IMR-90 (cell line): ENCODE data around the gene MED13. TPM values are rescaled to one million over a fixed set of nuclear protein-coding genes. Genes with fewer than 3 reads are reported as not detected.

Source experiments
- ATAC-seq: fragments of 200-7000 bp; cut with Tn5 transposase; 2 replicates; pipeline ENCODE4 v1.9.1; 2020; ENCODE audit warnings: low read depth, mild to moderate bottlenecking, moderate library complexity
- BruUV-seq: library from RNA; stranded (reverse); fragments of 400-500 nt; replicated peaks from 2 replicates; lab custom pipeline; 2021; lab: Mats Ljungman, UMichigan
- CTCF ChIA-PET: fragments of 300-600 bp; formaldehyde crosslinking; extraction: SDS; loops from one replicate; lab custom pipeline; 2021; ENCODE audit warnings: antibody characterized with exemption; lab: Yijun Ruan, JAX
- POLR2A ChIA-PET: fragments of 300-600 bp; sonication (Branson Sonifier 250); formaldehyde crosslinking; loops from one replicate; lab custom pipeline; 2022; ENCODE audit warnings: antibody characterized with exemption; ENCODE audit not compliant: unreplicated experiment; lab: Charles Lee
- DNase-seq: peaks from one replicate; pipeline ENCODE4 v3.0.0; 2013
- H2AFZ ChIP-seq: replicated peaks from 2 replicates; pipeline ENCODE3; 2013; ENCODE audit warnings: low read length, mild to moderate bottlenecking; ENCODE audit not compliant: poor library complexity
- H2AK5ac ChIP-seq: 2 replicates; pipeline ENCODE4 v1.6.1; 2013; ENCODE audit warnings: low read depth, low read length, inconsistent platforms
- H2AK9ac ChIP-seq: replicated peaks from 2 replicates; pipeline ENCODE3; 2013; ENCODE audit warnings: mild to moderate bottlenecking, low read depth, low read length, moderate library complexity; ENCODE audit not compliant: poor library complexity
- H2BK120ac ChIP-seq: 2 replicates; pipeline ENCODE4 v1.6.1; 2013; ENCODE audit warnings: low read depth, low read length, inconsistent platforms
- H2BK15ac ChIP-seq: 3 replicates; pipeline ENCODE4 v1.6.1; 2013; ENCODE audit warnings: low read depth, low read length, inconsistent platforms
- H2BK20ac ChIP-seq: 2 replicates; pipeline ENCODE4 v1.6.1; 2013; ENCODE audit warnings: low read depth, mild to moderate bottlenecking, inconsistent platforms, low read length, moderate library complexity
- H2BK5ac ChIP-seq: 2 replicates; pipeline ENCODE4 v1.6.1; 2013; ENCODE audit warnings: mild to moderate bottlenecking, low read depth, low read length, inconsistent platforms; ENCODE audit not compliant: poor library complexity, severe bottlenecking
- H3K14ac ChIP-seq: replicated peaks from 2 replicates; pipeline ENCODE4 v1.6.1; 2013; ENCODE audit warnings: low read depth, low read length, inconsistent platforms
- H3K18ac ChIP-seq: 2 replicates; pipeline ENCODE4 v1.6.1; 2013; ENCODE audit warnings: low read depth, low read length, control low read depth
- H3K23ac ChIP-seq: 2 replicates; pipeline ENCODE4 v1.6.1; 2013; ENCODE audit warnings: low read depth, low read length, inconsistent platforms
- H3K27ac ChIP-seq: 2 replicates; pipeline ENCODE4 v1.5.1; 2013; ENCODE audit warnings: mild to moderate bottlenecking, control low read depth, low read length; ENCODE audit not compliant: insufficient read depth
- H3K27me3 ChIP-seq: 2 replicates; pipeline ENCODE4 v1.6.1; 2013; ENCODE audit warnings: low read length; ENCODE audit not compliant: control insufficient read depth, insufficient read depth
- H3K36me3 ChIP-seq: 2 replicates; pipeline ENCODE4 v1.6.1; 2013; ENCODE audit warnings: low read length, mixed read lengths; ENCODE audit not compliant: control insufficient read depth, insufficient read depth
- H3K4ac ChIP-seq: 2 replicates; pipeline ENCODE4 v1.6.1; 2013; ENCODE audit warnings: low read depth, low read length, inconsistent platforms
- H3K4me1 ChIP-seq: 2 replicates; pipeline ENCODE4 v1.6.1; 2013; ENCODE audit warnings: low read length, mixed read lengths; ENCODE audit not compliant: control insufficient read depth, insufficient read depth
- H3K4me2 ChIP-seq: 2 replicates; pipeline ENCODE4 v1.6.1; 2013; ENCODE audit warnings: low read depth, mild to moderate bottlenecking, control low read depth, low read length, moderate library complexity
- H3K4me3 ChIP-seq: 2 replicates; pipeline ENCODE4 v1.5.1; 2013; ENCODE audit warnings: low read depth, mild to moderate bottlenecking, control low read depth, low read length, moderate library complexity; ENCODE audit not compliant: insufficient read depth
- H3K56ac ChIP-seq: 2 replicates; pipeline ENCODE4 v1.6.1; 2013; ENCODE audit warnings: low read length, inconsistent platforms; ENCODE audit not compliant: insufficient read depth; ENCODE audit errors: extremely low read depth
- H3K79me1 ChIP-seq, 2 experiments: 2 replicates each; pipeline ENCODE4 v1.6.1; 2013; ENCODE audit warnings: low read length in 2 of 2, inconsistent platforms in 1 of 2, low read depth in 1 of 2
- H3K9ac ChIP-seq: 2 replicates; pipeline ENCODE4 v1.6.1; 2013; ENCODE audit warnings: low read depth, low read length, control low read depth
- H3K9me1 ChIP-seq: 2 replicates; pipeline ENCODE4 v1.6.1; 2013; ENCODE audit warnings: low read length, inconsistent platforms; ENCODE audit not compliant: insufficient read depth
- H3K9me3 ChIP-seq: 2 replicates; pipeline ENCODE4 v1.6.1; 2013; ENCODE audit warnings: low read length; ENCODE audit not compliant: control insufficient read depth, insufficient read depth
- H4K20me1 ChIP-seq: 2 replicates; pipeline ENCODE4 v1.6.1; 2013; ENCODE audit warnings: low read length, inconsistent platforms; ENCODE audit not compliant: insufficient read depth
- H4K5ac ChIP-seq: 2 replicates; pipeline ENCODE4 v1.6.1; 2013; ENCODE audit warnings: mild to moderate bottlenecking, low read depth, low read length, control low read depth
- H4K8ac ChIP-seq, 2 experiments: 2 replicates each; pipeline ENCODE4 v1.6.1; 2013; ENCODE audit warnings: low read depth in 2 of 2, low read length in 2 of 2, control low read depth in 1 of 2, inconsistent platforms in 1 of 2
- H4K91ac ChIP-seq: 2 replicates; pipeline ENCODE4 v1.6.1; 2013; ENCODE audit warnings: low read depth, low read length, inconsistent platforms; ENCODE audit not compliant: insufficient read depth
- BHLHE40 ChIP-seq: fragments of 150-350 bp; IDR thresholded peaks from 2 replicates; pipeline ENCODE4 v1.6.1; 2016; ENCODE audit warnings: mild to moderate bottlenecking, low read depth, low read length
- WGBS, 2 experiments: methylation state at CpG; one replicate each; pipeline versions ENCODE4 v1.1.5 to v1.1.7; 2013; ENCODE audit warnings: missing lambda C conversion rate in 2 of 2; ENCODE audit not compliant: insufficient read length in 1 of 2; ENCODE audit errors: extremely low coverage in 2 of 2; 5-methylcytosine and 5-hydroxymethylcytosine counted together
- dilution Hi-C: fragments of 300-500 bp; cut with HindIII; formaldehyde crosslinking; loops from one replicate; pipeline ENCODE4 v1.14.3; 2018; ENCODE audit warnings: low sequenced_read_pairs; ENCODE audit not compliant: unreplicated experiment
- in situ Hi-C: fragments of 300-500 bp; cut with MboI; formaldehyde crosslinking; loops from 3 replicates; pipeline ENCODE4 v1.14.3; 2019; ENCODE audit warnings: low sequenced_read_pairs, inconsistent platforms, mixed read lengths
- intact Hi-C: fragments of 100-400 bp; cut with micrococcal nuclease; formaldehyde crosslinking; loops from 2 replicates; pipeline ENCODE4 v1.10.0; 2022
- polyA plus RNA-seq, 3 experiments: library from polyadenylated mRNA; depleted of rRNA; stranded (reverse); fragments of >200 nt; gene quantifications; 2 replicates each; pipeline ENCODE4 v1.2.3, GENCODE V29; 2012; ENCODE audit warnings: low replicate concordance in 1 of 3
- total RNA-seq: library from RNA; depleted of rRNA; stranded (reverse); fragments of >200 nt; gene quantifications from 2 replicates; pipeline ENCODE4 v1.2.3, GENCODE V29; 2012

MED13 gene
- total and polyA plus RNA-seq, 2 of the 4 experiments (the other 2 are of a cell fraction), result 9.7 to 67.2 TPM

- no peak overlapping the region for H3K9ac ChIP-seq
- H2AFZ ChIP-seq, result no peak overlapping the region
- ChIA-PET POLR2A (no interaction called here), CTCF (no interaction called here)
- H3K79me1 ChIP-seq, result peaks cover 26 to 46% of the 10 kb centered on the region in 2 experiments
- no peak overlapping the region for H3K27ac ChIP-seq
- no peak overlapping the region for H4K8ac ChIP-seq
- no TSS peak for BruUV-seq
- no peak overlapping the region for H3K14ac ChIP-seq
- no peaks in the 10 kb centered on the region for H3K9me3 ChIP-seq
- no peak overlapping the region for H2BK20ac ChIP-seq
- H4K20me1 ChIP-seq, result peaks cover 34% of the 10 kb centered on the region
- no peak overlapping the region for H2AK5ac ChIP-seq
- H3K23ac ChIP-seq, result no peak overlapping the region
- no peak overlapping the region for H2BK15ac ChIP-seq
- dilution Hi-C loops, result no loop called here
- H3K27me3 ChIP-seq, result no peaks in the 10 kb centered on the region
- H4K5ac ChIP-seq, result no peak overlapping the region
- H3K36me3 ChIP-seq, result peaks cover 30% of the 10 kb centered on the region
- H3K4me1 ChIP-seq, result no peaks in the 10 kb centered on the region
- no peak overlapping the region for H2BK120ac ChIP-seq
- no peak for TF ChIP-seq BHLHE40
- no peak overlapping the region for H3K4me2 ChIP-seq
- intact Hi-C loops, result no loop called here
- H3K4me3 ChIP-seq, result no peak overlapping the region
- no peak overlapping the region for H3K18ac ChIP-seq
- ATAC-seq (no peak), DNase-seq (no peak)
- H3K9me1 ChIP-seq, result peaks cover 6% of the 10 kb centered on the region; the same call in 1 of the 2 replicates
- no peak overlapping the region for H3K4ac ChIP-seq
- no peak overlapping the region for H4K91ac ChIP-seq
- no CpG with 5 or more reads among the region's 1 CpG for WGBS, 2 experiments
- no peak overlapping the region for H2BK5ac ChIP-seq
- H2AK9ac ChIP-seq, result no peak overlapping the region
- H3K56ac ChIP-seq, result no peak overlapping the region
- in situ Hi-C loops, result no loop called here
Measured at GRCh38 chr17:62045517-62045916, 19.6 kb downstream of the MED13 start.
